Loucy (cell line): ENCODE data around the gene FAM168A.

Source experiments
- H2AFZ ChIP-seq: fragments of 200-600 bp; sonication (generic); 2 replicates; pipeline ENCODE4 v1.6.0; 2016; ENCODE audit warnings: antibody characterized with exemption, mild to moderate bottlenecking, low read length, moderate library complexity
- H3F3A ChIP-seq: fragments of 200-600 bp; 2 replicates; pipeline ENCODE4 v1.6.0; 2016; ENCODE audit warnings: antibody characterized with exemption, low read depth, mild to moderate bottlenecking
- H3K27me3 ChIP-seq: fragments of 200-600 bp; sonication (generic); 2 replicates; pipeline ENCODE4 v1.6.1; 2014; ENCODE audit warnings: low read length, mild to moderate bottlenecking; ENCODE audit not compliant: insufficient read depth, poor library complexity, severe bottlenecking
- H3K36me3 ChIP-seq: fragments of 200-600 bp; sonication (generic); 2 replicates; pipeline ENCODE4 v1.6.1; 2016; ENCODE audit warnings: low read length; ENCODE audit not compliant: insufficient read depth
- H3K4me1 ChIP-seq: fragments of 200-600 bp; sonication (generic); 2 replicates; pipeline ENCODE4 v1.5.1; 2014; ENCODE audit warnings: low read length, mild to moderate bottlenecking; ENCODE audit not compliant: insufficient read depth, poor library complexity, severe bottlenecking
- H3K4me2 ChIP-seq: fragments of 200-600 bp; sonication (generic); 2 replicates; pipeline ENCODE4 v1.6.0; 2014; ENCODE audit warnings: antibody characterized with exemption, low read length, low read depth, mild to moderate bottlenecking; ENCODE audit not compliant: poor library complexity, severe bottlenecking
- H3K4me3 ChIP-seq: fragments of 200-600 bp; sonication (generic); 2 replicates; pipeline ENCODE4 v1.5.1; 2014; ENCODE audit warnings: low read length, mild to moderate bottlenecking, mixed read lengths; ENCODE audit not compliant: poor library complexity, severe bottlenecking
- H3K79me2 ChIP-seq: fragments of 200-600 bp; sonication (generic); 2 replicates; pipeline ENCODE4 v1.6.1; 2014; ENCODE audit warnings: low read length; ENCODE audit not compliant: insufficient read depth
- H3K9ac ChIP-seq: fragments of 200-600 bp; sonication (generic); 2 replicates; pipeline ENCODE4 v1.6.0; 2014; ENCODE audit warnings: mild to moderate bottlenecking, low read depth, low read length, moderate library complexity; ENCODE audit not compliant: poor library complexity, severe bottlenecking
- H3K9me2 ChIP-seq: fragments of 200-600 bp; sonication (generic); replicated peaks from 2 replicates; pipeline ENCODE4 v1.6.1; 2016; ENCODE audit warnings: low read depth, low read length, mixed read lengths
- H3K9me3 ChIP-seq: fragments of 200-600 bp; sonication (generic); 2 replicates; pipeline ENCODE4 v1.6.1; 2014; ENCODE audit warnings: mild to moderate bottlenecking, antibody characterized with exemption, low read length, low read depth; ENCODE audit not compliant: insufficient read depth
- H4K20me1 ChIP-seq: fragments of 200-600 bp; sonication (generic); 2 replicates; pipeline ENCODE4 v1.6.0; 2014; ENCODE audit warnings: antibody characterized with exemption, low read length, mild to moderate bottlenecking; ENCODE audit not compliant: insufficient read depth, poor library complexity, severe bottlenecking
- CTCF ChIP-seq: fragments of 200-600 bp; sonication (generic); conservative IDR thresholded peaks from 2 replicates; pipeline ENCODE4 v1.5.1; 2014; ENCODE audit warnings: mild to moderate bottlenecking, antibody characterized with exemption, low read length
- EZH2phosphoT487 ChIP-seq: fragments of 200-600 bp; IDR thresholded peaks from 2 replicates; pipeline ENCODE4 v1.6.1; 2018; ENCODE audit warnings: antibody characterized with exemption, mild to moderate bottlenecking, moderate library complexity, borderline replicate concordance

FAM168A gene

GRCh38 chr11:73493956-73494598 lies 103.8 kb downstream of the FAM168A start:
- Histone ChIP-seq H3K9me3 (no peaks in the 10 kb centered on the region), H2AFZ (no peak overlapping the region), H3K9me2 (no peaks in the 10 kb centered on the region), H3K27me3 (no peaks in the 10 kb centered on the region), H3K79me2 (peaks cover 89% of the 10 kb centered on the region; the same call in 1 of the 2 replicates), H3K4me3 (no peak overlapping the region), H3K4me1 (no peaks in the 10 kb centered on the region), H4K20me1 (no peaks in the 10 kb centered on the region), H3K9ac (no peak overlapping the region), H3K4me2 (no peak overlapping the region), H3F3A (no peaks in the 10 kb centered on the region), H3K36me3 (no peaks in the 10 kb centered on the region)
- TF ChIP-seq CTCF: no peak
- no peak for TF ChIP-seq EZH2phosphoT487

- no peak for TF ChIP-seq CTCF
- TF ChIP-seq EZH2phosphoT487: no peak
- H3K9me2 ChIP-seq: no peaks in the 10 kb centered on the region
- no peaks in the 10 kb centered on the region for H3F3A ChIP-seq
- H3K27me3 ChIP-seq: no peaks in the 10 kb centered on the region
- H3K79me2 ChIP-seq: peaks cover 73% of the 10 kb centered on the region; the same call in 1 of the 2 replicates
- no peaks in the 10 kb centered on the region for H3K9me3 ChIP-seq
- H3K36me3 ChIP-seq: no peaks in the 10 kb centered on the region
- peaks cover 20% of the 10 kb centered on the region for H3K4me1 ChIP-seq
- no peak overlapping the region for H3K4me2 ChIP-seq
- H4K20me1 ChIP-seq: peaks cover 6% of the 10 kb centered on the region
- no peak overlapping the region for H2AFZ ChIP-seq
- H3K4me3 ChIP-seq: no peak overlapping the region
- no peak overlapping the region for H3K9ac ChIP-seq
These were observed 116.3 kb downstream of the FAM168A start for GRCh38 chr11:73481626-73482025.

- no peaks in the 10 kb centered on the region for H3K36me3 ChIP-seq
- TF ChIP-seq EZH2phosphoT487 (no peak), CTCF (no peak)
- H3F3A ChIP-seq: no peaks in the 10 kb centered on the region
- peaks cover 74% of the 10 kb centered on the region; the same call in 1 of the 2 replicates for H3K79me2 ChIP-seq
- peaks cover 20% of the 10 kb centered on the region for H3K4me1 ChIP-seq
- H4K20me1 ChIP-seq: peaks cover 6% of the 10 kb centered on the region
- no peak overlapping the region for H3K4me3 ChIP-seq
- H3K27me3 ChIP-seq: no peaks in the 10 kb centered on the region
- H3K9ac ChIP-seq: no peak overlapping the region
- H3K9me3 ChIP-seq: no peaks in the 10 kb centered on the region
- H2AFZ ChIP-seq: no peak overlapping the region
- H3K9me2 ChIP-seq: no peaks in the 10 kb centered on the region
- H3K4me2 ChIP-seq: no peak overlapping the region
These were observed 117.2 kb downstream of the FAM168A start for GRCh38 chr11:73480677-73481076.
